GM12874 (cell line): Measurements from ENCODE around the gene BMPR1A.
A peak's percentile ranks its signal among the peaks of the same experiment; 100 is the strongest.

Experiments
- TF ChIP-seq, protein P1 (sequence below): IDR thresholded peaks from 2 replicates; pipeline ENCODE4 v1.5.1; 2011; ENCODE audit warnings: low read depth, mild to moderate bottlenecking, control low read depth, low read length, moderate library complexity; ENCODE audit not compliant: insufficient read depth

Gene BMPR1A

DNA sequence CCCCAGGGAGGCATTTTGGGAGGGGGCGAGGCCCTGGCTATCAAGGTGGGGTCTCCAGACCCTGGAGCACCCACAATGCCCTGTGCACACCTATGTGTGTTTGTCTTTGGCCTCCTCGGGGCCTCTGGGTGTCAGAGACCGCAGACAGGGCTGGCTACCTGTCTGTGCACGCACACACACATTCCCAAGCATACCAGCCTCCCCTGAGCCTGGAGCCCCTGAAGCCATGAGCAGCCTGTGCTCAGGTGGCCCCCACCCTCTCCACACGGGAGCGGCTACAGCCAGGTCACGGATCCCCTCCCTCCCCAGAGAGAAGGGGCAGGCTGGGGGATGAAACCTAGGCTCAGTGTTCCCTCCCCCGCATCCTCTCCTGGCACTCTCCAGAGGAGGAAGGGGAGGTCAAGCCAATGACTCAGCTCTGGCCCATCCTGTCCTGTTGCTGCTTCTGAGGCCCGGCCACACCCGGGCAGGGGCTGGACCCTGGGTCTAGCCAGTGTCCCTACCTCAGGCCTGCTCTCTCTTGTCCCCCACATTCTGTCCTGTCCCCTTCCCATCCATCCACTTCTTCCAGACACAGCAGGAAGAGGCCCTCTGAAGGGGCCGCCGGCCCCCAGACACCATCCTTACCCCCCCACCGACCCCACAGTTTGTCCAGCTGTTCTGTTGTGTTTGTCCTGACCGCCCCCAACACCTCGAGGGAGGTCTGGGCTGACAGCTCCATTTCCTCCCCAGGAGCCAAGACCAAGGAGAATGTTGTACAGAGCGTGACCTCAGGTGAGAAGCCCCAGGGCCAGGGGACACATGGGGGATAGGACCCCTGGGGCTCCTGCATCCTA, 202.7 kb downstream of the BMPR1A start:
- TF ChIP-seq, protein P1, sequence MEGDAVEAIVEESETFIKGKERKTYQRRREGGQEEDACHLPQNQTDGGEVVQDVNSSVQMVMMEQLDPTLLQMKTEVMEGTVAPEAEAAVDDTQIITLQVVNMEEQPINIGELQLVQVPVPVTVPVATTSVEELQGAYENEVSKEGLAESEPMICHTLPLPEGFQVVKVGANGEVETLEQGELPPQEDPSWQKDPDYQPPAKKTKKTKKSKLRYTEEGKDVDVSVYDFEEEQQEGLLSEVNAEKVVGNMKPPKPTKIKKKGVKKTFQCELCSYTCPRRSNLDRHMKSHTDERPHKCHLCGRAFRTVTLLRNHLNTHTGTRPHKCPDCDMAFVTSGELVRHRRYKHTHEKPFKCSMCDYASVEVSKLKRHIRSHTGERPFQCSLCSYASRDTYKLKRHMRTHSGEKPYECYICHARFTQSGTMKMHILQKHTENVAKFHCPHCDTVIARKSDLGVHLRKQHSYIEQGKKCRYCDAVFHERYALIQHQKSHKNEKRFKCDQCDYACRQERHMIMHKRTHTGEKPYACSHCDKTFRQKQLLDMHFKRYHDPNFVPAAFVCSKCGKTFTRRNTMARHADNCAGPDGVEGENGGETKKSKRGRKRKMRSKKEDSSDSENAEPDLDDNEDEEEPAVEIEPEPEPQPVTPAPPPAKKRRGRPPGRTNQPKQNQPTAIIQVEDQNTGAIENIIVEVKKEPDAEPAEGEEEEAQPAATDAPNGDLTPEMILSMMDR, result no peak

DNA sequence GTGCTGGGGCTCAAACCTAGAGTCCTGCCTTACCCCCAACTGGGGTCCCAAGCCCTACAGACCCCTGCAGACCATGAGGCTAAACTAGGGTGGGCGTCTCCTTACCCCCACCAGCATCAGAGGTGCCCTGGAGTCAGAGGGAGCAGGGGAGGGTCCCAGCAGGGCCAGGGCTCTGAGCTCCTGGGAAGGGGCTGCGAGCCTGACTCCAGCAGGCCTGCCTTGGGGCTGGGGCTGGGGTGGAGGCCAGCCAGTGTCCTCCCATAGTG, 203.3 kb downstream of the BMPR1A start:
- TF ChIP-seq, protein P1, result no peak

- TF ChIP-seq, protein P1, result peak; percentile 100
Measured at GRCh38 chr10:86960003-86960862, 203.8 kb downstream of the BMPR1A start.

- TF ChIP-seq, protein P1, result no peak
Measured at GRCh38 chr10:86960863-86961434, 204.5 kb downstream of the BMPR1A start.

GRCh38 chr10:86961481-86962091, 205.2 kb downstream of the BMPR1A start:
- TF ChIP-seq, protein P1, result no peak

GRCh38 chr10:86962136-86962980, 205.9 kb downstream of the BMPR1A start:
- TF ChIP-seq, protein P1, result no peak
